DMS 273 (cell line): ENCODE results near the gene SLK.
A peak's percentile ranks its signal among the peaks of the same experiment; 100 is the strongest.

Source experiments
- DNase-seq: peaks from one replicate; lab custom pipeline; 2025; ENCODE audit not compliant: unreplicated experiment; lab: John Stamatoyannopoulos, UW

The SLK gene

GRCh38 chr10:104049504-104050250 is 82.7 kb downstream of the SLK start:
- DNase-seq = no peak

DNA sequence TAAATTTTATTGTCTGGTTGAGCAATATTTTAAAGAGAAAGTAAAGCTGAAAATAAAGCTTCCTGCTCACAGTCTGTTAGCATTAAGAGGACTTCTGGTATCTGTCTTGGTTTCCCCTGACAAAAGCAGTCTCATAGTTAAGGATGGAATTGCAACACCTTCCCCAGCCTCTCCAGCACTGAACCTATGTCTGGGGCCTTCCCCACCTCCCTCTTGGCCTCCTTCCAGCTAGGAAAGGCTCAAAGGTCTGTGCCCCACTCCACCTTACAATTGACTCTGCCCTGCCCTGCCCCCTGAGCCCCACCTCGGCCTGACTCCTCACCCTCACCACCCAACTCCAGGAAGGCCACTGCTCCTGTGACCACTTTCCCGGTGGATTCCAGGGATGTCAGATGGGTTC is 85.5 kb downstream of the SLK start:
- DNase-seq = no peak

GRCh38 chr10:104053201-104053600 is 86.3 kb downstream of the SLK start:
- no peak for DNase-seq

DNA sequence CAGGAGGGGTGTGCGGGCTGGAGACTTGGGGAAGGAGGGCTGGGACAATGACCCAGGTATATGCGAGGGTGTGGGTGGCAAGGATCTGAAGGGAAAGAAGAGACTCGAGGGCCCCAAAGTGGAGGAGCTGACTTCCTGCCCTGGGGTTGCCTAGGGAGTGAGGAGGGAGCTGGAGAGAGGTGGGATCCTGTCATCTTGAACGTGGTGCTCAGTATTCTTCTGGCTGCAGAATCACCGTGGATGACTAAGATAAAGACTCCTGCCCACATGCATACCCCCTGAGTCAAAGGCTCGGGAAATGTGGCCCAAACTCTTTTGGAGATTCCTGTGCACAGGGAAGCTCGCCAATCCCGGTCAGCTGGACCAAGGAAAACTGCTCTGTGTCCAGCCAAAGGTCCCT is 87.5 kb downstream of the SLK start:
- no peak for DNase-seq

DNA sequence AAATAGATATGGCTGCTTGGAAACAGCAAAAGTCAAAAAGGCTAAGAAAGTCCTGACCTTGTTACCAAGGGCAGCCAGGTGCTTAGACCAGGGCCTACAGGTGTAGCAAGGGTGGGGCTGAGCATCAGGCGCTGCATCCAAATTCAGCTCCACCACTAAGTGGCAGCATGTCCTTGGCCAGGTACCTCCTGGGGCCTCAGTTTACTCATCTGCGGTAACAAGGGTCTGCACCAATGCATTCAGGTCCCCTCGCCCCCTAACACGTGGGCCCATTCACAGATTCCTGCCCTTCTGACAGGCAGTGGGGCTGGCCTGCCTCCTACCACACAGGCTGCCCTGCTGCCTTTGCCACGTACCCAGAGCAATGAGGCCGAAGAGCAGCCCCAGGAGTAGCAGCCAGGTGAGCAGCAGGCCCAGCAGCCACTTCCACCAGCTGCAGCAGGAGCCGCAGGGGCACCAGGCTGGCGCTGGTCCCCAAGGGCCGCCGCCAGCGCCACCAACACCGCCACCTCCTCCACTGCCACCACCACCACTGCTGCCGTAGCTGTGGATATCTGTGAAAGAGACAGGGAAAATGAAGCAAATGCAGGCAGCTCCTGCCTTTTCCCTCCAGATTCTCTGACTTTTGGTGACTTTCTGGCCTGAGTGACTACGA is 89.8 kb downstream of the SLK start:
- DNase-seq = no peak

- no peak for DNase-seq
These were observed 90.8 kb downstream of the SLK start for GRCh38 chr10:104057717-104058116.

- DNase-seq = no peak
These were observed 92.4 kb downstream of the SLK start for GRCh38 chr10:104059364-104059763.

DNA sequence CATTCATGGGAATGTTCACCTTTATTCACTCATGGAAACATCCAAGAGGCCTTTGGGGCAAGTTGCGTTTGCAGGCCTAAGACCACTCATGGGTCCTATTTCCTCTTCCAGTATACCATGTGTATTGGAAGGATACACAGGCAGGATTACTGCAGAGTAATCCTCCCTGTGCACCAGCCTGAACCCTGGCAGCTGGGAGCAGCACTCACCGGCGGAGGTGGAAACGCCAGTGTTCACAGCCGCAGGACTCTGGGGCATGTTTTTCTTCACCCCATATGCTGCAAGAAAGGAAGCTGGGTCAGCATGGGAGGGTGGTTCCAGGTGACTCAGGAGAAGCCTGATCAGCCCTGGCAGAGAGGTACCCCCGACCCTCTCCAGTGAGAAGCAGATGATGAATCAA is 94.3 kb downstream of the SLK start:
- DNase-seq = no peak

DNA sequence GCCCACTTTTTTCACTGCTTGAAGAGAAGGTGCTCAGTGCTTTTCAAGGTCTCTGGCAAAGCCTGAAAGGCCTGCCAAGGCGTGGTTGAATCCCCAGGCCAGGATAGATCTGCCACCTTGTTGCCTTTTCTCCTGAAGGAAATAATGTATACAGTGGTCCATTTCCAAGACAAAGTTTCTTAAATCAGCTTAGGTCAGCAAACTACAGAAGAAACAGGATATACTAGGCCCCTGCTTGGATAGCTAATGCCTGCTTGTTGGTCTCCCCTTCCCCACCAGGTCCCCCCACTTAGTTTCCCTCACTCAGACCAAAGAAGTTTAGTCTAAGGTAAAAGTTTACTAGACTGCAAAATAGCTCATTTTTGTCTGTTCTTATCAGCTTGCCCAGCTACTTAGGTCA is 98.8 kb downstream of the SLK start:
- no peak for DNase-seq

GRCh38 chr10:104066945-104067344 is 100.0 kb downstream of the SLK start:
- no peak for DNase-seq

DNA sequence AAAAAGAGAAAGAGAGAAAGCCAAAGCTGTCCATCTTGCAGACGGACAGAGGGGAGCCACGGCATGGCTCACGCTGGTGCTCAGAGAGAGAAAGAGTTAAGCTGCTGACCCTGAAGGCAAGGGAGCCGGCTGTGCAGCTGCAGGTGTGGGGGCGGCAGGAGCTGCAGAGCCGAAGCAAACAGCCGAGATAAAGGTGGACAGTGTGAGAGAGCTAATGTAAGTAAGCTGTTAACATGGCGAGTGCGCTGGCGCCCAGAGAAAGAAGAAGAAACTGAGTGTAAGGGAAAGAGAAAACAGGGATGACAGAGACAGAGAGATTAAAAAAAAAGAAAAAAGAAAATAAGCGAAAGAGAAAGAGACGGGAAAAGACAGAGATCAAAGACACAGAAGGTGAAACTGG is 100.6 kb downstream of the SLK start:
- no peak for DNase-seq

DNA sequence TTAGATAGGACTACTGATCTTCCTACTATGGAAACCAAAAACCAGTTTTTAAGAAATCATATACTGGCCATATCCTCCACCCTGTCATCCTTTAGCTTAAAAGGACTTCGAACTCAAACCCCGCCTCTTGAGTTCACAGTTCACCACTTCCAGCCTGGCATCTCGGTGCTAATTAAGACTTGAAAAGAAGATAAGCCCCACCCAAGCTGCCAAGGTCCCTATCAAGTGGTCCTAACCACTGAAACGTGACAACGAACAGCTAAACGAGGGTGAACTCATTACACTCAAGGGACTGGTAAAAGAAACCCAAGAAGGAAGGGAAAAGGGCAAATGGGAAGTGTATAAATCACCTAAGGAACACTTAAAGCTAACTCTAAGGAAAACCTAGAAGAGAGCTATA is 102.7 kb downstream of the SLK start:
- DNase-seq = no peak

- DNase-seq = no peak
These were observed 105.8 kb downstream of the SLK start for GRCh38 chr10:104072786-104073185.

- DNase-seq = no peak
These were observed 107.6 kb downstream of the SLK start for GRCh38 chr10:104074505-104074904.

DNA sequence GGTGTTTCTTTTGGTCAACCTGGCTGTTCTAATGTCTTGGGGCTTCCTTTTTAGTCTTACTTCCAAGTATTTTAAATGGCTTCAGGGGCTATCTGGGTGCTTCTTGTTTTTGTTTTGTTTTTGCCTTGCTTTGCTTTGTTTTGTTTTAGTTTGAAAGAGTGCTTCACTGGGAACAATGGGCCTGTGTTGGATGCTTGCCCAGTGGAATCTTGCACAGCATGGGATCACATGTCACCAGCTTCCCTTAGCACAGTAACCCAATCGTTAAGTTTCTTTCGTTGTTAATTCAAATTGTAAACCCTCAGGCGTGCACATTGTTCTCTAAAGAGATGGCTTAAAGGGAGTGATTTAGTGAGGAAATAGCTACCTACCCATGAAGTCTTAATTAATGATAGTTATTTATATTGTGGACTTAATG is 109.8 kb downstream of the SLK start:
- DNase-seq = peak; percentile 1

DNA sequence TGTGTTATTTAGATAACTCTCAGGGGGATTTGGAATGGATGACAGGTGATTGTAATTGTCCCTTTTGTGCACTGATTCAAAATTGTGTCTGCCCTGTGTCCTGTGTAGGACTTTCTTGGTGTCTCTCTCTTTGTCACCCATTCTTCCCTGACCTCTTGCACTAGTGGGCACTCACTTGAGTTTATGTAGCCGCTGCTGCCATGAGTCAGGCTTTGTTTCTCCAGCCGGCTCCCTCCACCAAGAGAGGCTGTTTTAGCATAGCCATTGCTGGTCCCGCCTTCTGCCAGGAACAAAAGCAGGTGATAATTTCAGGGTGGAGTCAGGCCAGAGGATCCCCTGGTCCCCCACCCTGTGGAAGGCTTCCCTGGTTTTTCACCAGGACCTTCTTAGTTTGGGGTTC is 110.3 kb downstream of the SLK start:
- no peak for DNase-seq

GRCh38 chr10:104077663-104078151 is 110.8 kb downstream of the SLK start:
- no peak for DNase-seq
